SU-DHL-6 (cell line): ENCODE data around the gene THRAP3.

Source experiments
- CTCF ChIP-seq: fragments of 200-600 bp; sonication (generic); IDR thresholded peaks from one replicate; pipeline ENCODE4 v1.5.1; 2017; ENCODE audit warnings: antibody characterized with exemption, mild to moderate bottlenecking, low read length, moderate library complexity; ENCODE audit not compliant: insufficient read depth, poor library complexity, severe bottlenecking
- EZH2phosphoT487 ChIP-seq: fragments of 200-600 bp; sonication (generic), shearing (Covaris generic); conservative IDR thresholded peaks from 2 replicates; pipeline ENCODE4 v1.6.1; 2018; ENCODE audit warnings: mild to moderate bottlenecking, antibody characterized with exemption, low read length, moderate library complexity, mixed read lengths

GRCh38 chr1:36349241-36349671, 125.0 kb downstream of the THRAP3 start:
- TF ChIP-seq CTCF, result no peak
- TF ChIP-seq EZH2phosphoT487, result no peak
